ENCODE data around the gene TAOK1.

DNA sequence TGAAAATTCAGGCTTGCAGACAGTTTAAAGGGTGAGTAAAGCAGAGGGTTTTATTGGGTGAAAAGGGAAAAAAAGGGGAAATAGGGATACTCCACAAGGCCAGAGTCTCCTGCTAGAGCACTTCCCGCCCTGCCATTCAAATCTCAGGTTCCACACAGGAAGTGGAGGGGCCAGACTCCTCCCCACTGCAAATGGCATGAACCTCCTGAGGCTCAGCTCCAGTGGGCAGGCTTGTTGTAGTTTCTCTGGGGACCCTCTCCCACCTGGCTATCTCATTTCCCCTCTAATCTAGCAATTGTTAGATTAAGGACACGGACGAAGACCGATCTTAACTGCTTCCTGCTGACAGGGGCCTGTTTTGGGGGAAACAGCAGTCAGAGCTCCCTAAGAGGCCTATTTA, 43.4 kb downstream of the TAOK1 start:
- TF ChIP-seq ZNF423 (CRISPR knock-in tag; IDR thresholded peaks at IDR 0.05) (no peak), ATF1 (CRISPR knock-in tag; IDR thresholded peaks at IDR 0.05) (no peak), NR3C1 (CRISPR knock-in tag; conservative IDR thresholded peaks at IDR 0.05; ENCODE audit: low read depth) (no peak), ZNF232 (CRISPR knock-in tag; IDR thresholded peaks at IDR 0.05) (no peak), FOXJ3 (CRISPR knock-in tag; IDR thresholded peaks at IDR 0.05; ENCODE audit: borderline replicate concordance) (no peak), ZNF121 (CRISPR knock-in tag; IDR thresholded peaks at IDR 0.05) (no peak), NFYB (CRISPR knock-in tag; conservative IDR thresholded peaks at IDR 0.05; ENCODE audit: low read depth) (no peak)
- TF ChIP-seq, protein P1, sequence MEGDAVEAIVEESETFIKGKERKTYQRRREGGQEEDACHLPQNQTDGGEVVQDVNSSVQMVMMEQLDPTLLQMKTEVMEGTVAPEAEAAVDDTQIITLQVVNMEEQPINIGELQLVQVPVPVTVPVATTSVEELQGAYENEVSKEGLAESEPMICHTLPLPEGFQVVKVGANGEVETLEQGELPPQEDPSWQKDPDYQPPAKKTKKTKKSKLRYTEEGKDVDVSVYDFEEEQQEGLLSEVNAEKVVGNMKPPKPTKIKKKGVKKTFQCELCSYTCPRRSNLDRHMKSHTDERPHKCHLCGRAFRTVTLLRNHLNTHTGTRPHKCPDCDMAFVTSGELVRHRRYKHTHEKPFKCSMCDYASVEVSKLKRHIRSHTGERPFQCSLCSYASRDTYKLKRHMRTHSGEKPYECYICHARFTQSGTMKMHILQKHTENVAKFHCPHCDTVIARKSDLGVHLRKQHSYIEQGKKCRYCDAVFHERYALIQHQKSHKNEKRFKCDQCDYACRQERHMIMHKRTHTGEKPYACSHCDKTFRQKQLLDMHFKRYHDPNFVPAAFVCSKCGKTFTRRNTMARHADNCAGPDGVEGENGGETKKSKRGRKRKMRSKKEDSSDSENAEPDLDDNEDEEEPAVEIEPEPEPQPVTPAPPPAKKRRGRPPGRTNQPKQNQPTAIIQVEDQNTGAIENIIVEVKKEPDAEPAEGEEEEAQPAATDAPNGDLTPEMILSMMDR (IDR thresholded peaks at IDR 0.05) = no peak
- TF ChIP-seq, protein P2, sequence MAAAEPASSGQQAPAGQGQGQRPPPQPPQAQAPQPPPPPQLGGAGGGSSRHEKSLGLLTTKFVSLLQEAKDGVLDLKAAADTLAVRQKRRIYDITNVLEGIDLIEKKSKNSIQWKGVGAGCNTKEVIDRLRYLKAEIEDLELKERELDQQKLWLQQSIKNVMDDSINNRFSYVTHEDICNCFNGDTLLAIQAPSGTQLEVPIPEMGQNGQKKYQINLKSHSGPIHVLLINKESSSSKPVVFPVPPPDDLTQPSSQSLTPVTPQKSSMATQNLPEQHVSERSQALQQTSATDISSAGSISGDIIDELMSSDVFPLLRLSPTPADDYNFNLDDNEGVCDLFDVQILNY (CRISPR knock-in tag; IDR thresholded peaks at IDR 0.05) = no peak
- TF ChIP-seq, protein P3, sequence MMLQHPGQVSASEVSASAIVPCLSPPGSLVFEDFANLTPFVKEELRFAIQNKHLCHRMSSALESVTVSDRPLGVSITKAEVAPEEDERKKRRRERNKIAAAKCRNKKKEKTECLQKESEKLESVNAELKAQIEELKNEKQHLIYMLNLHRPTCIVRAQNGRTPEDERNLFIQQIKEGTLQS (CRISPR knock-in tag; conservative IDR thresholded peaks at IDR 0.05) = no peak
